GM12873 (cell line): ENCODE measurements around the gene MAD1L1.

Experiments
- TF ChIP-seq, protein P1 (sequence below): IDR thresholded peaks from 2 replicates; pipeline ENCODE4 v1.5.1; 2012; ENCODE audit warnings: low read depth, mild to moderate bottlenecking, moderate library complexity, low read length, control low read depth; ENCODE audit not compliant: insufficient read depth; ENCODE audit errors: missing control alignments

Gene MAD1L1

DNA sequence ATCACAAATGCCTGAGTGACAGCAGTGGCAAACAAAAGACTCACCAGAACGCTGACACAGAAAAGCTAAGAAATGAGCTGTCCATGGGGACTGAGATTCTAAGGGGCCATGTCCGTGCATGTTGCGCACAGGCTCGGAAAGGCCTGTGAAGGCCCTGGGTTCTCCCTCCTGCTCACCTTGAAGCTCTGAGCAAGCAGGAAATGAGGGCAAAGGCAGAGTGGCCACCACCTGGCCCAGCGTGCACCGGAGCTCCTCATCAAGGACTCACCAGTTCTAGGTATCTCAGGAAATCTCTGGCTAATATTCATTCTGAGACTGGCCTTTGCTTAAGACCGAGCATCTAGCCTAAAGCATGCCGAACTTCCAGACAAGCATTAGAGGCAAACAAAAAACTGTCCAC is 52.7 kb downstream of the MAD1L1 start:
- TF ChIP-seq, protein P1, sequence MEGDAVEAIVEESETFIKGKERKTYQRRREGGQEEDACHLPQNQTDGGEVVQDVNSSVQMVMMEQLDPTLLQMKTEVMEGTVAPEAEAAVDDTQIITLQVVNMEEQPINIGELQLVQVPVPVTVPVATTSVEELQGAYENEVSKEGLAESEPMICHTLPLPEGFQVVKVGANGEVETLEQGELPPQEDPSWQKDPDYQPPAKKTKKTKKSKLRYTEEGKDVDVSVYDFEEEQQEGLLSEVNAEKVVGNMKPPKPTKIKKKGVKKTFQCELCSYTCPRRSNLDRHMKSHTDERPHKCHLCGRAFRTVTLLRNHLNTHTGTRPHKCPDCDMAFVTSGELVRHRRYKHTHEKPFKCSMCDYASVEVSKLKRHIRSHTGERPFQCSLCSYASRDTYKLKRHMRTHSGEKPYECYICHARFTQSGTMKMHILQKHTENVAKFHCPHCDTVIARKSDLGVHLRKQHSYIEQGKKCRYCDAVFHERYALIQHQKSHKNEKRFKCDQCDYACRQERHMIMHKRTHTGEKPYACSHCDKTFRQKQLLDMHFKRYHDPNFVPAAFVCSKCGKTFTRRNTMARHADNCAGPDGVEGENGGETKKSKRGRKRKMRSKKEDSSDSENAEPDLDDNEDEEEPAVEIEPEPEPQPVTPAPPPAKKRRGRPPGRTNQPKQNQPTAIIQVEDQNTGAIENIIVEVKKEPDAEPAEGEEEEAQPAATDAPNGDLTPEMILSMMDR, result no peak

DNA sequence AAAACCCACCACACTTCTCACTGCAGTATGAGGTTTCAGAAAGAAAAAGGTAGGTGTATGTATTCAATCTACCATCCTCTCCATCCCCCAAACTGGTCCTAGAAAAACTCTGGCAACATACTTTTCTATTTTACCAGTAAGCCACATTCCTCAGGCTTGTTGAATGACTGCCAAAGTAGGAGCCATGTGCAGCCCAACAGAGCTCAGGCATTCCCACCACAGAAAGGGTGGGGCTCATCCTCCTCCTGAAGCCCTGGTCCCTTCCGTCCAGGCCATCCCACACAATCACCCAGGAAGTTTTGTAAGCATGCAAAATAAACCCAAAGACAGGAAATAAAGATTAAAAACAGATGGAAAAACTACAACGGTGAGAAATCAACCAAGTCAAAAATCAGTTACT is 57.2 kb downstream of the MAD1L1 start:
- TF ChIP-seq, protein P1, result no peak

DNA sequence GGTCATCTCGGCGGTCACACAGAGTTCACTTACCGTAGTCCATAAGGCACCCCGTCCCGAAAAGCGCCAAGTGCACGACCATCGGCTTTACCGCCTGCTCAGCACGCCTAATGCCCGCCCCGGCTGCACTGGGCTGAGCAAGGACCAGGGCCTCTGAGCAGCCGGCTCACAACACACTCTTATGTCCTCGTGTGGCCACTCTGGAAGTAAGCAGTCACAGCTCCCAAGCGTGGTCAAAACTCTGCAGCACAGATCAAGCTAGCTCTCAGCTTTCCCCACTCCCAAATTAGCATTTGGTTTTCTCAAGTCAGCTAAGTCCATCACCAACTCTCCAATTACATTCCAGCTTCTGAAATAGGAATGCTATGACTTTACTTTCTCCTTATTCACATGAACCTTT is 57.7 kb downstream of the MAD1L1 start:
- TF ChIP-seq, protein P1, result no peak

DNA sequence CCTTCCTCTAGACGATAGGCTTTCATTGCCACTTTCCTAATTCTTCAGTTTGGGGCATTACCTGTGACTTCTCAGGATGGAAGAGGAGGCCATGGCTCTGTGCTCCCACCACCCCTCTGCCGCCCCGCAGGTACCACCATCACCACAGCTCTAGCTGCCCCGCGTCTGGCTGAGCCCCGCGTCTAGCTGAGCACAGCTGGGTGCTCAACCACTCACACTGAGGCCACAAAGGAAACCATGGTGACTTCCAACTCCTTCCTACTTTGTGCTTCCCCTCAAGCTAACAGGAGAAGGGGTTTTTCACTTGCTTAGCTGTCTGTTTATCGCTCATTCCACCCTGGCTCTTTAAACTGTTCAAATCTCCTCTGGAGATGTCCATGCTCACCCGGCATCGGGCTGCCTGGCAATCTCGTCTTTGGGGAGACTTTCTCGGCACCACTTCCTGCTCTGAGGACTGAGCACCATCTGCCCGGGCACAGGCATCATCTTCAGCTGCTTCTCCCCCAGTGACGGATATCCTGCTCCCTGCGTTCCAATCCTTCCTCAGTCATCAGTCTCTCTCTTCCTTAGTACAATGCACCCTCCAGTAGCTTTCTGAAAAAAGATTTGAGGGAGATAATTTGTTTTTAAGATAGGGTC is 59.4 kb downstream of the MAD1L1 start:
- TF ChIP-seq, protein P1, result no peak

DNA sequence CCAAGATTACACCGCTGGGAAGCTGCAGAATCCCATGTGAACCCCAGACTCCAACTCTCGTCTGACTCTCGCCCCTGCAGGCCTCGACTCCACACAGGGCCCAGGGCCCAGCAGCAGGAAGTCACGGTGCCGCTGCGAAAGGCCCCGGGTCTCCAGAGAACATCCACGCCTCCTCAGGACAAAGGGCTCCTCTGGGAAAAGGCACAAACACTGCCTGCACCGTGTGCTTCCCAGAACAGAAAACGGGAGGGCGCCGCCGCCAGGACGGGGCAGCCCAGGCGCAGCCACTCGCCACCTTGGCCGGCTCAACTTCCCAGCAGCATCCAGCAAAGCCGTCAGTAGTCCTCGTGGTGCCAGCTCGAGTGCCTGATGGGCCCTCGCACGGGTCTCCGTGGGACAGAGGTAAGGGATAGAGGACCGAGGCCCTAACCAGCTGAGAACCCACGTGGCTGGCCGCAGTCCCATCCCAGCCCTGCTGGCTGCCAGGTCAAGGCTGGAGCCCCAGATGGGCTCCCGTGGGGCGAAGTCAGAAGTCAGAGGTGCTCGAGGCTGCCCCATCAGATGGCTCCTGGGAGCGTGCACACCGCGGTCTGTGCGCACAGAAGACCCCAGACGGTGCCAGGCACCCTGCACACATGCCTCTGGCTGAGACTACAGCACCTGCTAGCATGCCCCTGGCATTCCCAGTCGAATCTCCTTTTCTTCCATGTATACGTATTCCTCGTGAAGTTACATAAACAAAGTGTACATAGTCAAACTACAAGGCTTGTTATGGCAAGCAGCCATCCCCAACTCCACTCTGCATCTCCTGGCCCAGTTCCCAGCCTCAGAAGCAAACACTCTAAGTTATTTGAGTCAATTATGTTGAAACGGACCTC is 60.2 kb downstream of the MAD1L1 start:
- TF ChIP-seq, protein P1, result no peak

DNA sequence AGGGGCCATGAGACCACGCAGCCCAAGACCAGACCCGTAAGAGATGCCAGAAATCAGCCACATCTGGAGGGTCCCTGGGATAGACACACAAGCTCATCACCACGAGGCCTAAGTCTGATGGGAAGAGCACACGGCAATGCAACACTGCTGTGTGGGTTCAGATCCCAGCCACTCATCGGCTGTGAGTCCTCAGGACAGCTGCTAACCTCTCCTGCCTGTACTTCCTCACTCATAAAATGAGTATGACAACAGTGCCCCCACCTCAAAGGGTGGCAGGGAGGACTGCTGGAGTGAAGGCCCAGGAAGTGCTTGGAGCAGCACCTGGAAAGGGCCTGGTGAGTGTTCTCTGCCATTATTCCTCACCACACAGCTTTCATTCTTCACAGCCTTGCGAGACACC is 60.9 kb downstream of the MAD1L1 start:
- TF ChIP-seq, protein P1, result no peak
